ENCODE results near the gene PCBP1. TPM values are rescaled to one million over a fixed set of nuclear protein-coding genes. Genes with fewer than 3 reads are reported as not detected.

The PCBP1 gene
- total and polyA plus RNA-seq, 10 donors, result 254 to 351 (median 286) TPM

DNA sequence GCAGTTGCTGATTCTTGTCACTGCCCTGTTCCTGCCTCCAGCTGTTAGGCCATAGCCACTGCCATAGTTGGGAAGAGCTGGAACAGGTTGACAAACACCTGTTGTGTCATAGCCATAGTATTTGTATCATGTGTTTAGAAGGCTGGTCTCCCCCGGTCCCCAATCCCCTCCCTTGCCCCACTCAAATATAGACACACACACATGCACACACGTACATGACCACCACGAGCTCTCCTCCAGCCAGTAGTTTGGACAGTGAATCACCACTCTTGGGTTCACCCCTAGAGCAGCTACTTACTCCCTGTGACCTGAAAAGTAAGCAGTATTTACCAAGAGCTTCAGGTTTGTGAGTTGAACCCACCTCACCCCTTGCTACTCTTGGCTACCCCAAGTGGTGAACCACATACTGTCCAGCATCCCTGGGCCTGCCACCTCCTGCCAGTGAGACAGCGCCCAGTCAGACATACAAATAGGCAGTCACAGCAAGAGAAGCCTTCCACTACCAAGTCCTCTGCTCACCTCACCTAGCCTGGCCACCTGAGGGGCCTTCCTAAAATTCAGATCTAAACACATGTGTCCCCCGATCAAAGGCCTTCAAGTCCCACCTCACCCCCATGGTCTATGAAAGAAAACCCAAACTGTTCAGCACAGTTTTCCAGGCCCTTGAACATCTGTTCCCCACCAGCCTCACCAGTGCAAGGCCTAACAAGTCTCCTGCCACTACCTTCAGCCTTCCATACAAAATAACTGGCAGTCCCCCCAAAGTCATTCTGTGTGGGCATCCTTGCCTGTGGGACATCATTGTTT is 7.1 kb downstream of the PCBP1 start:
- TF ChIP-seq, protein P1, sequence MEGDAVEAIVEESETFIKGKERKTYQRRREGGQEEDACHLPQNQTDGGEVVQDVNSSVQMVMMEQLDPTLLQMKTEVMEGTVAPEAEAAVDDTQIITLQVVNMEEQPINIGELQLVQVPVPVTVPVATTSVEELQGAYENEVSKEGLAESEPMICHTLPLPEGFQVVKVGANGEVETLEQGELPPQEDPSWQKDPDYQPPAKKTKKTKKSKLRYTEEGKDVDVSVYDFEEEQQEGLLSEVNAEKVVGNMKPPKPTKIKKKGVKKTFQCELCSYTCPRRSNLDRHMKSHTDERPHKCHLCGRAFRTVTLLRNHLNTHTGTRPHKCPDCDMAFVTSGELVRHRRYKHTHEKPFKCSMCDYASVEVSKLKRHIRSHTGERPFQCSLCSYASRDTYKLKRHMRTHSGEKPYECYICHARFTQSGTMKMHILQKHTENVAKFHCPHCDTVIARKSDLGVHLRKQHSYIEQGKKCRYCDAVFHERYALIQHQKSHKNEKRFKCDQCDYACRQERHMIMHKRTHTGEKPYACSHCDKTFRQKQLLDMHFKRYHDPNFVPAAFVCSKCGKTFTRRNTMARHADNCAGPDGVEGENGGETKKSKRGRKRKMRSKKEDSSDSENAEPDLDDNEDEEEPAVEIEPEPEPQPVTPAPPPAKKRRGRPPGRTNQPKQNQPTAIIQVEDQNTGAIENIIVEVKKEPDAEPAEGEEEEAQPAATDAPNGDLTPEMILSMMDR (IDR thresholded peaks at IDR 0.05 in 8 of 11, conservative IDR thresholded peaks at IDR 0.05 in 3 of 11), result peak in 1 of 11 experiments; percentile 20
- TF ChIP-seq POLR2A (IDR thresholded peaks at IDR 0.05) (no peak), POLR2AphosphoS5 (IDR thresholded peaks at IDR 0.05) (no peak)
- Histone ChIP-seq H3K9me3 (no peaks in the 10 kb centered on the region), H3K36me3 (peaks cover 0 to 14% (median 0%) of the 10 kb centered on the region in 6 donors), H3K4me3 (peak overlapping the region in 2 of 8 donors; percentile 15 to 59), H3K27me3 (replicated peaks in 1 of 7) (no peaks in the 10 kb centered on the region), H3K4me1 (peaks cover 26 to 77% (median 58%) of the 10 kb centered on the region in 6 donors), H3K27ac (peak overlapping the region; percentile 91 to 99 (median 95))
- WGBS, 5 donors, result 77 to 91% (median 88%) methylated on average over 5 of the region's 5 CpGs
- no peak for DNase-seq
- intact Hi-C loops (cut with DNase I; ENCODE audit: low total_unique reads), result no loop called here

DNA sequence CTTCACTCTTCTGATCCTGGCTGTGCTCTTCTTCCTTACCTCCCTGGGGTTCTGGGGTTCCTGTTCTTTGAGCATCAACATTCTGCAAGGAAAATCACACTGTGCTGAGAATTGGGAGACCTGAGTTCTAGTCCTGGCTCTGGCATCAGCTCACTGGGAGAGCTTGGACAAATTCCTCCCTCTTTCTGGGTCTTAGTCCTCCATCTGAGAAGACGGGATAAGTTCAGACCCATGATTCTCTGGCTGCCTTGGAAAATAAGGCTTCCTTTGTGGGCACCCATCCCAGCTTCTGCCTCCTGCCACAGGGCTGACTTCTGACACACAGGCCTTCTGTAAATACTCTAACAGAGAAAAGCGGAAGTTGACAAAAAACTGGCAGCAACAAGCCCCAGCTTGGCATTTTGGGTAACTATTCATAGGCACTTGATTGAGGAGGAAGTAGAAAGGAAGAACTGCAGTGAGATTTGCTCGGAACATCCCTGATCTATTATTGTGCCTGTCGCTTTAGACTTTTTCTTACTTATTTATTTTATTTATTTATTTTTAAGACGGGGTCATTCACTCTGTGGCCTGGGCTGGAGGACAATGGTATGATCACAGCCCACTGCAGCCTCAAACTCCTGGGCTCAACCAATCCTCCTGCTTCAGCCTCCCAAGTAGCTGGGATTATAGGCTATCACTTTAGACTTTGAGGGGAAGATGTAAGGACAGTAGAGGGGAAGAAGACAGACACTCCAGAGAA is 7.9 kb downstream of the PCBP1 start:
- peak overlapping the region in 2 of 8 donors; percentile 15 to 59 for H3K4me3 ChIP-seq
- TF ChIP-seq POLR2A (IDR thresholded peaks at IDR 0.05) (peak in 1 of 3 donors; percentile 36), POLR2AphosphoS5 (IDR thresholded peaks at IDR 0.05) (peak in 1 of 3 donors; percentile 86)
- TF ChIP-seq, protein P1 (IDR thresholded peaks at IDR 0.05 in 8 of 11, conservative IDR thresholded peaks at IDR 0.05 in 3 of 11), result peak in 1 of 11 experiments; percentile 6
- no peaks in the 10 kb centered on the region for H3K9me3 ChIP-seq
- H3K36me3 ChIP-seq, result peaks cover 0 to 6% (median 0%) of the 10 kb centered on the region in 6 donors
- DNase-seq, result peak; percentile 84
- H3K27ac ChIP-seq, result peak overlapping the region; percentile 91 to 99 (median 95)
- intact Hi-C loops (cut with DNase I; ENCODE audit: low total_unique reads), result no loop called here
- WGBS, 5 donors, result 1 to 10% (median 3%) methylated on average over 5 of the region's 5 CpGs
- no peaks in the 10 kb centered on the region for H3K27me3 ChIP-seq (replicated peaks in 1 of 7)
- H3K4me1 ChIP-seq, result peaks cover 19 to 69% (median 50%) of the 10 kb centered on the region in 6 donors

DNA sequence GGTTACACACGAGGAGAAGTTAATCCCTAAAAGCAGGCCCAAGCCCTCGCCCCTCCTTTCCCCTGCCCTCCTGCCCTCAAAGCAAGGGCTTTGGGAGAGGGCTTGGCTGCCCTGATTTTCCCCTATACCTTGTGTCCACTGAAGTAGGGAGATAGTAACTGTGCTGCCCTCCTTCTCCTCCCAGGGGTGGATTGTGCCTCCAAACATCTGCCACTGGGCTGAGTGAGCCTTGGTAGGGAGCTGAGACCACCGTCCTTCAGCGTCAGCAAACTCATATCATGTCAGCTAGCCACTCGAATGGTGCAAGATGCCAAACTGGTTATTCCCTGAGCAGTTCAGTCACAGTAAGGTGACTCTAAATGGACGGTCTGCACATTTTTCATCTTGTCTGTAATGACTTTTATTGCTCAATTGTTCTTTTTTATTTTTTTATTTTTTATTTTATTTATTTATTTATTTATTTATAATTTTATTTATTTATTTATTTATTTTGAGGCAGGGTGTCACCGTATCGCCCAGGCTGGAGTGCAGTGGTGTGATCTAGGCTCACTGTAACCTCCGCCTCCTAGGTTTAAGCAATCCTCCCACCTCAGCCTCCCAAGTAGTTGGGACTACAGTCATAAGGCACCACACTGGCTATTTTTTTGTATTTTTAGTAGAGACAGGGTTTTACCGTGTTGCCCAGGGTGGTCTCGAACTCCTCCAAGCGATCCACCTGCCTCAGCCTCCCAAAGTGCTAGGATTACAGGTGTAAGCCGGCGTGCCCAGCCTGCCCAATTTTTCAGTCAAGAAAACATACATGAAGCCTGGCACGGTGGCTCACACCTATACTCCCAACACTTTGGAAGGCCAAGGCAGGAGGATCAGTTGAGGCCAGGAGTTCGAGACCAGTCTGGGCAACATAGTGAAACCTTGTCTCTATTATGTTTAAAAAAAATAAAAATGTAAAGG is 8.7 kb downstream of the PCBP1 start:
- DNase-seq, result no peak
- H3K27ac ChIP-seq, result peak overlapping the region; percentile 91 to 99 (median 95)
- peak overlapping the region in 1 of 8 donors; percentile 59 for H3K4me3 ChIP-seq
- H3K4me1 ChIP-seq, result peaks cover 17 to 61% (median 42%) of the 10 kb centered on the region in 6 donors
- no peaks in the 10 kb centered on the region for H3K27me3 ChIP-seq (replicated peaks in 1 of 7)
- no peaks in the 10 kb centered on the region for H3K36me3 ChIP-seq
- no peaks in the 10 kb centered on the region for H3K9me3 ChIP-seq
- 88 to 92% (median 90%) methylated on average over 16 of the region's 16 CpGs for WGBS, 5 donors
- TF ChIP-seq POLR2A (IDR thresholded peaks at IDR 0.05) (no peak), POLR2AphosphoS5 (IDR thresholded peaks at IDR 0.05) (no peak)
- TF ChIP-seq, protein P1 (IDR thresholded peaks at IDR 0.05 in 8 of 11, conservative IDR thresholded peaks at IDR 0.05 in 3 of 11), result no peak
- intact Hi-C loops (cut with DNase I; ENCODE audit: low total_unique reads), result no loop called here
